HepG2 (cell line): Measurements from ENCODE around the gene GMEB2. TPM values are rescaled to one million over a fixed set of nuclear protein-coding genes. Genes with fewer than 3 reads are reported as not detected.

Experiments used
- ASH2L ChIP-seq: fragments of 300-600, 200-600 bp; sonication (generic); IDR thresholded peaks from 2 replicates; pipeline ENCODE4 v1.7.0; 2017; ENCODE audit warnings: low read depth, mild to moderate bottlenecking, moderate library complexity, mixed read lengths, low read length; ENCODE audit not compliant: insufficient read length
- ATF5 ChIP-seq: sonication (generic); formaldehyde crosslinking; IDR thresholded peaks from 2 replicates; pipeline ENCODE4 v1.4.0; 2020; ENCODE audit warnings: mild to moderate bottlenecking, low read depth, missing genetic modification reagents
- BCLAF1 ChIP-seq: fragments of 450-650 bp; IDR thresholded peaks from 2 replicates; pipeline ENCODE4 v1.6.1; 2017; ENCODE audit warnings: mild to moderate bottlenecking
- CEBPG ChIP-seq: IDR thresholded peaks from 2 replicates; pipeline ENCODE4 v1.6.1; 2016
- CREM ChIP-seq, 2 experiments: sonication (generic) in 1 of 2; formaldehyde crosslinking in 1 of 2; IDR thresholded peaks; 2 replicates each; pipeline versions ENCODE4 v1.4.0 to v1.6.1; 2016 to 2020; ENCODE audit warnings: antibody characterized with exemption in 1 of 2, mild to moderate bottlenecking in 1 of 2, missing genetic modification reagents in 1 of 2
- CTCF ChIP-seq: sonication (generic); formaldehyde crosslinking; IDR thresholded peaks from 2 replicates; pipeline ENCODE4 v1.5.0; 2020; ENCODE audit warnings: mild to moderate bottlenecking, missing genetic modification reagents, moderate library complexity
- ELF4 ChIP-seq: sonication (generic); formaldehyde crosslinking; IDR thresholded peaks from 2 replicates; pipeline ENCODE4 v1.5.0; 2020; ENCODE audit warnings: missing genetic modification reagents, mild to moderate bottlenecking, moderate library complexity, borderline replicate concordance
- ELK4 ChIP-seq: sonication (generic); formaldehyde crosslinking; IDR thresholded peaks from 2 replicates; pipeline ENCODE4 v1.9.0; 2021; ENCODE audit warnings: missing genetic modification reagents, borderline replicate concordance
- MIER3 ChIP-seq: IDR thresholded peaks from 2 replicates; pipeline ENCODE4 v1.6.1; 2016; ENCODE audit warnings: missing compliant biosample characterization, borderline replicate concordance
- MYNN ChIP-seq: sonication (generic); formaldehyde crosslinking; IDR thresholded peaks from 2 replicates; pipeline ENCODE4 v1.4.0; 2020; ENCODE audit warnings: mild to moderate bottlenecking, low read depth, missing genetic modification reagents
- NBN ChIP-seq: fragments of 450-650 bp; conservative IDR thresholded peaks from 2 replicates; pipeline ENCODE4 v1.6.1; 2017
- NFATC3 ChIP-seq: sonication (generic); formaldehyde crosslinking; IDR thresholded peaks from 2 replicates; pipeline ENCODE4 v1.5.1; 2020; ENCODE audit warnings: mild to moderate bottlenecking, missing genetic modification reagents
- RXRB ChIP-seq: IDR thresholded peaks from 2 replicates; pipeline ENCODE4 v1.6.1; 2016; ENCODE audit warnings: borderline replicate concordance, missing genetic modification reagents, missing compliant biosample characterization
- TBX2 ChIP-seq: sonication (generic); formaldehyde crosslinking; IDR thresholded peaks from 2 replicates; pipeline ENCODE4 v1.5.0; 2020; ENCODE audit warnings: missing genetic modification reagents, mild to moderate bottlenecking, borderline replicate concordance
- ZBTB7B ChIP-seq: sonication (generic); formaldehyde crosslinking; IDR thresholded peaks from 2 replicates; pipeline ENCODE4 v1.4.0; 2020; ENCODE audit warnings: missing genetic modification reagents
- ZNF12 ChIP-seq: sonication (generic); formaldehyde crosslinking; IDR thresholded peaks from 2 replicates; pipeline ENCODE4 v1.5.0; 2020; ENCODE audit warnings: missing genetic modification reagents
- ZNF138 ChIP-seq: sonication (generic); formaldehyde crosslinking; IDR thresholded peaks from 2 replicates; pipeline ENCODE4 v1.5.0; 2020; ENCODE audit warnings: mild to moderate bottlenecking, low read depth, missing genetic modification reagents
- ZNF430 ChIP-seq: sonication (generic); formaldehyde crosslinking; IDR thresholded peaks from 2 replicates; pipeline ENCODE4 v1.9.0; 2021; ENCODE audit warnings: mild to moderate bottlenecking, missing genetic modification reagents
- ZNF484 ChIP-seq: sonication (generic); formaldehyde crosslinking; IDR thresholded peaks from 2 replicates; pipeline ENCODE4 v1.5.1; 2020; ENCODE audit warnings: mild to moderate bottlenecking, low read depth, missing genetic modification reagents, borderline replicate concordance
- ZNF550 ChIP-seq: sonication (generic); formaldehyde crosslinking; IDR thresholded peaks from 2 replicates; pipeline ENCODE4 v1.4.0; 2020; ENCODE audit warnings: mild to moderate bottlenecking, missing genetic modification reagents, borderline replicate concordance
- ZNF558 ChIP-seq: sonication (generic); formaldehyde crosslinking; IDR thresholded peaks from 2 replicates; pipeline ENCODE4 v1.9.0; 2022; ENCODE audit warnings: mild to moderate bottlenecking, missing genetic modification reagents, borderline replicate concordance
- ZNF563 ChIP-seq: sonication (generic); formaldehyde crosslinking; IDR thresholded peaks from 2 replicates; pipeline ENCODE4 v1.8.0; 2022; ENCODE audit warnings: mild to moderate bottlenecking, moderate library complexity, missing genetic modification reagents
- ZNF737 ChIP-seq: sonication (generic); formaldehyde crosslinking; IDR thresholded peaks from 2 replicates; pipeline ENCODE4 v1.5.0; 2020; ENCODE audit warnings: missing genetic modification reagents, mild to moderate bottlenecking, borderline replicate concordance
- ZNF749 ChIP-seq: sonication (generic); formaldehyde crosslinking; IDR thresholded peaks from 2 replicates; pipeline ENCODE4 v1.8.0; 2022; ENCODE audit warnings: mild to moderate bottlenecking, missing genetic modification reagents, moderate library complexity, borderline replicate concordance
- ZNF772 ChIP-seq: sonication (generic); formaldehyde crosslinking; IDR thresholded peaks from 2 replicates; pipeline ENCODE4 v1.5.0; 2020; ENCODE audit warnings: mild to moderate bottlenecking, missing genetic modification reagents
- ZSCAN22 ChIP-seq: sonication (generic); formaldehyde crosslinking; IDR thresholded peaks from 2 replicates; pipeline ENCODE4 v1.4.0; 2020; ENCODE audit warnings: mild to moderate bottlenecking, missing genetic modification reagents
- polyA plus RNA-seq, 8 experiments: library from polyadenylated mRNA; depleted of rRNA in 3 of 8; stranded (reverse) in 7 of 8; unstranded in 1 of 8; fragments of >200 nt; fragmentation: Illumina TruSeq in 4 of 8; extraction: Trizol in 4 of 8; gene quantifications; 2 replicates each; pipeline versions ENCODE4 v1.2.1 to v1.2.3, GENCODE V29; 2011 to 2016; ENCODE audit warnings: low read depth in 4 of 8, missing spikeins in 1 of 8, mixed read lengths in 1 of 8; ENCODE audit not compliant: insufficient read depth in 1 of 8
- total RNA-seq, 5 experiments: library from RNA; depleted of rRNA; stranded (reverse); fragments of >200 nt; fragmentation: Illumina TruSeq; extraction: Trizol; gene quantifications; 2 replicates each; pipeline ENCODE4 v1.2.3, GENCODE V29; 2016; ENCODE audit warnings: low read depth in 1 of 5

The GMEB2 gene
- total and polyA plus RNA-seq, 2 of the 13 experiments (the other 11 are each of a cell fraction or from before 2014, with no cell fraction given), result 10.6 to 12.4 TPM

GRCh38 chr20:63624486-63624885 lies 2.4 kb downstream of the GMEB2 start (continued):
- no peak for TF ChIP-seq BCLAF1
- TF ChIP-seq CTCF (CRISPR knock-in tag), result peak; percentile 61
- peak; percentile 83; the same call in 1 of the 2 replicates for TF ChIP-seq ZBTB7B (CRISPR knock-in tag)
- TF ChIP-seq ZNF138 (CRISPR knock-in tag), result 0 out of 2 replicates have a peak, but pooled peaks have one; percentile 8
- 0 out of 2 replicates have a peak, but pooled peaks have one; percentile 54 for TF ChIP-seq TBX2 (CRISPR knock-in tag)
- TF ChIP-seq ZNF563 (CRISPR knock-in tag), result peak; percentile 62; the same call in 1 of the 2 replicates
- TF ChIP-seq MIER3, result no peak
- TF ChIP-seq ASH2L, result no peak
- TF ChIP-seq ZNF12 (CRISPR knock-in tag), result peak; percentile 90
- no peak for TF ChIP-seq MYNN (CRISPR knock-in tag)
- no peak for TF ChIP-seq ZNF749
- no peak for TF ChIP-seq ZNF737
- TF ChIP-seq NBN, result no peak
- TF ChIP-seq ELF4, result no peak
- TF ChIP-seq RXRB (CRISPR knock-in tag), result peak; percentile 20; the same call in 1 of the 2 replicates
- TF ChIP-seq ZNF430, result no peak
- TF ChIP-seq ZSCAN22 (CRISPR knock-in tag), result no peak
- no peak for TF ChIP-seq NFATC3
- TF ChIP-seq ELK4 (CRISPR knock-in tag), result no peak
- no peak for TF ChIP-seq ZNF558
- TF ChIP-seq ZNF550, result no peak
- peak; percentile 99 for TF ChIP-seq CEBPG (CRISPR knock-in tag)
- TF ChIP-seq ATF5 (CRISPR knock-in tag), result no peak
- 0 out of 2 replicates have a peak, but pooled peaks have one; percentile 30 for TF ChIP-seq ZNF772 (CRISPR knock-in tag)
- no peak for TF ChIP-seq CREM (IDR thresholded peaks at IDR 0.05)
- no peak for TF ChIP-seq CREM (CRISPR knock-in tag; IDR thresholded peaks at IDR 0.05)
- TF ChIP-seq ZNF484 (CRISPR knock-in tag), result no peak
